ENCODE measurements around the gene TRMU.

DNA sequence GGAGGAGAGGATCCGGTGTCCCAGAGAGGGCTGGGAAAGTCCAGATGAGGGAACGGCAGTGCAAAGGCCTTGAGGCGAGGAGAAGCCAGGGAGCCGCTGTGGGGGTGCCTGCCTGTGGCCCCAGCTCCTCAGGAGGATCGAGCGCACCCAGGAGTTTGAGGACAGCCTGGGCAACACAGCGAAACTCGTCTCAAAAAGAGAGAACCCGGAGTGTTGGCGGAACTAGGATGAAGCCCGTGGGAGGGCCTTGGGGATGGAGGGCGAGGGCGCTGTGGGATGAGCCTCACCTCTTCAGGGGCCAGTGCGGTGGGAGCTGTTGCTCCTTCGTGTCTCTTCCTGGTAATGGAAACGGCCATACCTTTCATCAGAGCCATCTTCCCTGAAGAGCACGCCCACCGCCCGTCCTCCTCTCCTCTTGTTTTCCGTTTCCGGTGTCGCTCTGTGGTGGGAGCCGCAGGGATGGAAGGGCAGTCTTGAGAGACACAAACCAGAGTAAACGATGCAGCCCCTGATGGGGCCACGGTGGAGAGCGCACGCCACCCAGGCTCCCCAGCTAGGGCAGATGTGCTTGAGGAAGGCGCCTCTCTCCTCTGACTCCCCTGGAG, 15.7 kb downstream of the TRMU start:
- TF ChIP-seq, protein P1, sequence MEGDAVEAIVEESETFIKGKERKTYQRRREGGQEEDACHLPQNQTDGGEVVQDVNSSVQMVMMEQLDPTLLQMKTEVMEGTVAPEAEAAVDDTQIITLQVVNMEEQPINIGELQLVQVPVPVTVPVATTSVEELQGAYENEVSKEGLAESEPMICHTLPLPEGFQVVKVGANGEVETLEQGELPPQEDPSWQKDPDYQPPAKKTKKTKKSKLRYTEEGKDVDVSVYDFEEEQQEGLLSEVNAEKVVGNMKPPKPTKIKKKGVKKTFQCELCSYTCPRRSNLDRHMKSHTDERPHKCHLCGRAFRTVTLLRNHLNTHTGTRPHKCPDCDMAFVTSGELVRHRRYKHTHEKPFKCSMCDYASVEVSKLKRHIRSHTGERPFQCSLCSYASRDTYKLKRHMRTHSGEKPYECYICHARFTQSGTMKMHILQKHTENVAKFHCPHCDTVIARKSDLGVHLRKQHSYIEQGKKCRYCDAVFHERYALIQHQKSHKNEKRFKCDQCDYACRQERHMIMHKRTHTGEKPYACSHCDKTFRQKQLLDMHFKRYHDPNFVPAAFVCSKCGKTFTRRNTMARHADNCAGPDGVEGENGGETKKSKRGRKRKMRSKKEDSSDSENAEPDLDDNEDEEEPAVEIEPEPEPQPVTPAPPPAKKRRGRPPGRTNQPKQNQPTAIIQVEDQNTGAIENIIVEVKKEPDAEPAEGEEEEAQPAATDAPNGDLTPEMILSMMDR (conservative IDR thresholded peaks at IDR 0.05; ENCODE audit: low read depth in 2 of 2) = no peak
- TF ChIP-seq, protein P2, sequence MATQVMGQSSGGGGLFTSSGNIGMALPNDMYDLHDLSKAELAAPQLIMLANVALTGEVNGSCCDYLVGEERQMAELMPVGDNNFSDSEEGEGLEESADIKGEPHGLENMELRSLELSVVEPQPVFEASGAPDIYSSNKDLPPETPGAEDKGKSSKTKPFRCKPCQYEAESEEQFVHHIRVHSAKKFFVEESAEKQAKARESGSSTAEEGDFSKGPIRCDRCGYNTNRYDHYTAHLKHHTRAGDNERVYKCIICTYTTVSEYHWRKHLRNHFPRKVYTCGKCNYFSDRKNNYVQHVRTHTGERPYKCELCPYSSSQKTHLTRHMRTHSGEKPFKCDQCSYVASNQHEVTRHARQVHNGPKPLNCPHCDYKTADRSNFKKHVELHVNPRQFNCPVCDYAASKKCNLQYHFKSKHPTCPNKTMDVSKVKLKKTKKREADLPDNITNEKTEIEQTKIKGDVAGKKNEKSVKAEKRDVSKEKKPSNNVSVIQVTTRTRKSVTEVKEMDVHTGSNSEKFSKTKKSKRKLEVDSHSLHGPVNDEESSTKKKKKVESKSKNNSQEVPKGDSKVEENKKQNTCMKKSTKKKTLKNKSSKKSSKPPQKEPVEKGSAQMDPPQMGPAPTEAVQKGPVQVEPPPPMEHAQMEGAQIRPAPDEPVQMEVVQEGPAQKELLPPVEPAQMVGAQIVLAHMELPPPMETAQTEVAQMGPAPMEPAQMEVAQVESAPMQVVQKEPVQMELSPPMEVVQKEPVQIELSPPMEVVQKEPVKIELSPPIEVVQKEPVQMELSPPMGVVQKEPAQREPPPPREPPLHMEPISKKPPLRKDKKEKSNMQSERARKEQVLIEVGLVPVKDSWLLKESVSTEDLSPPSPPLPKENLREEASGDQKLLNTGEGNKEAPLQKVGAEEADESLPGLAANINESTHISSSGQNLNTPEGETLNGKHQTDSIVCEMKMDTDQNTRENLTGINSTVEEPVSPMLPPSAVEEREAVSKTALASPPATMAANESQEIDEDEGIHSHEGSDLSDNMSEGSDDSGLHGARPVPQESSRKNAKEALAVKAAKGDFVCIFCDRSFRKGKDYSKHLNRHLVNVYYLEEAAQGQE (IDR thresholded peaks at IDR 0.05; ENCODE audit: unreplicated experiment) = no peak
- TF ChIP-seq POLR2AphosphoS5 (IDR thresholded peaks at IDR 0.05; ENCODE audit: low read depth) (no peak), ZNF331 (CRISPR knock-in tag; IDR thresholded peaks at IDR 0.05; ENCODE audit: low read depth) (no peak), EZH2 (IDR thresholded peaks at IDR 0.05; ENCODE audit: low read depth, unreplicated experiment) (no peak), CREB1 (CRISPR knock-in tag; IDR thresholded peaks at IDR 0.05; ENCODE audit: low read depth) (no peak), EZH2phosphoT487 (IDR thresholded peaks at IDR 0.05; ENCODE audit: unreplicated experiment) (no peak), JUNB (IDR thresholded peaks at IDR 0.05; ENCODE audit: unreplicated experiment) (no peak), ETS1 (IDR thresholded peaks at IDR 0.05) (no peak), ZNF114 (CRISPR knock-in tag; IDR thresholded peaks at IDR 0.05) (no peak), NANOG (IDR thresholded peaks at IDR 0.05; ENCODE audit: borderline replicate concordance) (no peak), STAT1 (IDR thresholded peaks at IDR 0.05; ENCODE audit: unreplicated experiment) (no peak)
- TF ChIP-seq, protein P3, sequence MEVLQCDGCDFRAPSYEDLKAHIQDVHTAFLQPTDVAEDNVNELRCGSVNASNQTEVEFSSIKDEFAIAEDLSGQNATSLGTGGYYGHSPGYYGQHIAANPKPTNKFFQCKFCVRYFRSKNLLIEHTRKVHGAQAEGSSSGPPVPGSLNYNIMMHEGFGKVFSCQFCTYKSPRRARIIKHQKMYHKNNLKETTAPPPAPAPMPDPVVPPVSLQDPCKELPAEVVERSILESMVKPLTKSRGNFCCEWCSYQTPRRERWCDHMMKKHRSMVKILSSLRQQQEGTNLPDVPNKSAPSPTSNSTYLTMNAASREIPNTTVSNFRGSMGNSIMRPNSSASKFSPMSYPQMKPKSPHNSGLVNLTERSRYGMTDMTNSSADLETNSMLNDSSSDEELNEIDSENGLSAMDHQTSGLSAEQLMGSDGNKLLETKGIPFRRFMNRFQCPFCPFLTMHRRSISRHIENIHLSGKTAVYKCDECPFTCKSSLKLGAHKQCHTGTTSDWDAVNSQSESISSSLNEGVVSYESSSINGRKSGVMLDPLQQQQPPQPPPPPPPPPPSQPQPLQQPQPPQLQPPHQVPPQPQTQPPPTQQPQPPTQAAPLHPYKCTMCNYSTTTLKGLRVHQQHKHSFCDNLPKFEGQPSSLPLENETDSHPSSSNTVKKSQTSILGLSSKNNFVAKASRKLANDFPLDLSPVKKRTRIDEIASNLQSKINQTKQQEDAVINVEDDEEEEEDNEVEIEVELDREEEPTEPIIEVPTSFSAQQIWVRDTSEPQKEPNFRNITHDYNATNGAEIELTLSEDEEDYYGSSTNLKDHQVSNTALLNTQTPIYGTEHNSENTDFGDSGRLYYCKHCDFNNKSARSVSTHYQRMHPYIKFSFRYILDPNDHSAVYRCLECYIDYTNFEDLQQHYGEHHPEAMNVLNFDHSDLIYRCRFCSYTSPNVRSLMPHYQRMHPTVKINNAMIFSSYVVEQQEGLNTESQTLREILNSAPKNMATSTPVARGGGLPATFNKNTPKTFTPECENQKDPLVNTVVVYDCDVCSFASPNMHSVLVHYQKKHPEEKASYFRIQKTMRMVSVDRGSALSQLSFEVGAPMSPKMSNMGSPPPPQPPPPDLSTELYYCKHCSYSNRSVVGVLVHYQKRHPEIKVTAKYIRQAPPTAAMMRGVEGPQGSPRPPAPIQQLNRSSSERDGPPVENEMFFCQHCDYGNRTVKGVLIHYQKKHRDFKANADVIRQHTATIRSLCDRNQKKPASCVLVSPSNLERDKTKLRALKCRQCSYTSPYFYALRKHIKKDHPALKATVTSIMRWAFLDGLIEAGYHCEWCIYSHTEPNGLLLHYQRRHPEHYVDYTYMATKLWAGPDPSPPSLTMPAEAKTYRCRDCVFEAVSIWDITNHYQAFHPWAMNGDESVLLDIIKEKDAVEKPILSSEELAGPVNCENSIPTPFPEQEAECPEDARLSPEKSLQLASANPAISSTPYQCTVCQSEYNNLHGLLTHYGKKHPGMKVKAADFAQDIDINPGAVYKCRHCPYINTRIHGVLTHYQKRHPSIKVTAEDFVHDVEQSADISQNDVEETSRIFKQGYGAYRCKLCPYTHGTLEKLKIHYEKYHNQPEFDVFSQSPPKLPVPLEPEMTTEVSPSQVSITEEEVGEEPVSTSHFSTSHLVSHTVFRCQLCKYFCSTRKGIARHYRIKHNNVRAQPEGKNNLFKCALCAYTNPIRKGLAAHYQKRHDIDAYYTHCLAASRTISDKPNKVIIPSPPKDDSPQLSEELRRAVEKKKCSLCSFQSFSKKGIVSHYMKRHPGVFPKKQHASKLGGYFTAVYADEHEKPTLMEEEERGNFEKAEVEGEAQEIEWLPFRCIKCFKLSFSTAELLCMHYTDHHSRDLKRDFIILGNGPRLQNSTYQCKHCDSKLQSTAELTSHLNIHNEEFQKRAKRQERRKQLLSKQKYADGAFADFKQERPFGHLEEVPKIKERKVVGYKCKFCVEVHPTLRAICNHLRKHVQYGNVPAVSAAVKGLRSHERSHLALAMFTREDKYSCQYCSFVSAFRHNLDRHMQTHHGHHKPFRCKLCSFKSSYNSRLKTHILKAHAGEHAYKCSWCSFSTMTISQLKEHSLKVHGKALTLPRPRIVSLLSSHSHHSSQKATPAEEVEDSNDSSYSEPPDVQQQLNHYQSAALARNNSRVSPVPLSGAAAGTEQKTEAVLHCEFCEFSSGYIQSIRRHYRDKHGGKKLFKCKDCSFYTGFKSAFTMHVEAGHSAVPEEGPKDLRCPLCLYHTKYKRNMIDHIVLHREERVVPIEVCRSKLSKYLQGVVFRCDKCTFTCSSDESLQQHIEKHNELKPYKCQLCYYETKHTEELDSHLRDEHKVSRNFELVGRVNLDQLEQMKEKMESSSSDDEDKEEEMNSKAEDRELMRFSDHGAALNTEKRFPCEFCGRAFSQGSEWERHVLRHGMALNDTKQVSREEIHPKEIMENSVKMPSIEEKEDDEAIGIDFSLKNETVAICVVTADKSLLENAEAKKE (CRISPR knock-in tag; IDR thresholded peaks at IDR 0.05) = no peak

All from GM23338 (cell line).